HEK293 (cell line): ENCODE data around the gene ITIH3.
"Not testable (repeated sequence)": the region's sequence is repeated elsewhere in the genome, so short reads cannot be mapped to it uniquely, and the experiment has no call there.

ENCODE experiments used
- CTCF ChIA-PET: fragments of 350-600 bp; formaldehyde crosslinking; extraction: SDS; loops from one replicate; lab custom pipeline; 2021; ENCODE audit warnings: antibody characterized with exemption; lab: Yijun Ruan, JAX
- POLR2A ChIA-PET: fragments of 300-600 bp; formaldehyde crosslinking; extraction: SDS; loops from one replicate; lab custom pipeline; 2020; ENCODE audit warnings: antibody characterized with exemption, inconsistent platforms; lab: Yijun Ruan, JAX
- H3K27ac ChIP-seq: fragments of 200-500 bp; sonication (Bioruptor generic); 2 replicates; pipeline ENCODE4 v1.5.1; 2014; ENCODE audit warnings: low read depth, low read length, control low read depth, inconsistent platforms; ENCODE audit errors: extremely low read depth
- H3K36me3 ChIP-seq, 2 experiments: fragments of 200-500 bp in 1 of 2; sonication (Bioruptor generic) in 1 of 2; 1 replicate in 1 of 2; 2 replicates in 1 of 2; pipeline ENCODE4 v1.5.1; 2014 to 2017; ENCODE audit warnings: inconsistent platforms in 2 of 2, low read length in 2 of 2; ENCODE audit not compliant: control insufficient read depth in 2 of 2, insufficient read depth in 1 of 2
- H3K4me1 ChIP-seq: fragments of 200-500 bp; sonication (Bioruptor generic); 2 replicates; pipeline ENCODE4 v1.5.1; 2014; ENCODE audit warnings: mild to moderate bottlenecking, low read length, inconsistent platforms; ENCODE audit not compliant: control insufficient read depth, insufficient read depth
- H3K4me3 ChIP-seq: 2 replicates; pipeline ENCODE4 v1.5.1; 2011; ENCODE audit warnings: low read depth, mild to moderate bottlenecking, control low read depth, low read length, moderate library complexity
- H3K9me3 ChIP-seq: fragments of 200-500 bp; sonication (Bioruptor generic); 2 replicates; pipeline ENCODE4 v1.5.1; 2014; ENCODE audit warnings: low read depth, low read length, inconsistent platforms; ENCODE audit not compliant: control insufficient read depth, insufficient read depth
- FEZF1 ChIP-seq: fragments of 450-650 bp; formaldehyde crosslinking; IDR thresholded peaks from 2 replicates; pipeline ENCODE4 v1.5.1; 2016; ENCODE audit warnings: missing biosample characterization, missing genetic modification characterization
- GLI2 ChIP-seq: fragments of 450-650 bp; formaldehyde crosslinking; IDR thresholded peaks from 2 replicates; pipeline ENCODE4; 2017; ENCODE audit warnings: missing biosample characterization, missing genetic modification characterization, low read depth, borderline replicate concordance
- HOXD13 ChIP-seq: sonication (generic); formaldehyde crosslinking; IDR thresholded peaks from 2 replicates; pipeline ENCODE4 v1.8.0; 2022; ENCODE audit warnings: missing genetic modification reagents, borderline replicate concordance
- MEIS1 ChIP-seq: sonication (generic); formaldehyde crosslinking; IDR thresholded peaks from 2 replicates; pipeline ENCODE4 v1.8.1; 2022; ENCODE audit warnings: missing genetic modification reagents, mild to moderate bottlenecking, borderline replicate concordance
- SP3 ChIP-seq: fragments of 450-650 bp; formaldehyde crosslinking; IDR thresholded peaks from 2 replicates; pipeline ENCODE4 v1.5.1; 2016; ENCODE audit warnings: missing biosample characterization, missing genetic modification characterization
- ZBTB11 ChIP-seq: fragments of 450-650 bp; formaldehyde crosslinking; conservative IDR thresholded peaks from 2 replicates; pipeline ENCODE4 v1.5.1; 2016; ENCODE audit warnings: low read depth, missing biosample characterization, missing genetic modification characterization
- ZBTB6 ChIP-seq: fragments of 450-650 bp; formaldehyde crosslinking; IDR thresholded peaks from 2 replicates; pipeline ENCODE4 v1.5.1; 2017; ENCODE audit warnings: missing biosample characterization, missing genetic modification characterization
- ZNF174 ChIP-seq: fragments of 450-650 bp; formaldehyde crosslinking; IDR thresholded peaks from 2 replicates; pipeline ENCODE4 v1.5.0; 2017; ENCODE audit warnings: missing biosample characterization, mild to moderate bottlenecking, missing genetic modification characterization
- ZNF449 ChIP-seq: fragments of 450-650 bp; formaldehyde crosslinking; IDR thresholded peaks from 2 replicates; pipeline ENCODE4 v1.5.1; 2017; ENCODE audit warnings: missing biosample characterization, mild to moderate bottlenecking, missing genetic modification characterization, moderate library complexity
- ZNF473 ChIP-seq: fragments of 450-650 bp; formaldehyde crosslinking; IDR thresholded peaks from 2 replicates; pipeline ENCODE4 v1.5.1; 2017; ENCODE audit warnings: missing biosample characterization, missing genetic modification characterization
- ZNF518A ChIP-seq: fragments of 450-650 bp; formaldehyde crosslinking; conservative IDR thresholded peaks from 2 replicates; pipeline ENCODE4 v1.5.1; 2016; ENCODE audit warnings: low read depth, missing biosample characterization, missing genetic modification characterization
- ZNF549 ChIP-seq: fragments of 450-650 bp; IDR thresholded peaks from 2 replicates; pipeline ENCODE4 v1.5.1; 2018; ENCODE audit warnings: missing biosample characterization, missing genetic modification characterization, mild to moderate bottlenecking, inconsistent platforms, moderate library complexity
- ZNF621 ChIP-seq: fragments of 450-650 bp; formaldehyde crosslinking; IDR thresholded peaks from 2 replicates; pipeline ENCODE4 v1.5.1; 2017; ENCODE audit warnings: missing biosample characterization, missing genetic modification characterization
- ZNF623 ChIP-seq: fragments of 450-650 bp; formaldehyde crosslinking; IDR thresholded peaks from 2 replicates; pipeline ENCODE4 v1.5.1; 2016; ENCODE audit warnings: missing biosample characterization, missing genetic modification characterization
- ZNF677 ChIP-seq: fragments of 450-650 bp; IDR thresholded peaks from 2 replicates; pipeline ENCODE4 v1.5.0; 2018; ENCODE audit warnings: missing biosample characterization, mild to moderate bottlenecking, missing genetic modification characterization, moderate library complexity
- ZNF792 ChIP-seq: fragments of 450-650 bp; formaldehyde crosslinking; IDR thresholded peaks from 2 replicates; pipeline ENCODE4 v1.5.1; 2016; ENCODE audit warnings: missing biosample characterization, missing genetic modification characterization
- ZNF830 ChIP-seq: fragments of 450-650 bp; IDR thresholded peaks from 2 replicates; pipeline ENCODE4 v1.5.0; 2018; ENCODE audit warnings: missing biosample characterization, missing genetic modification characterization, low read depth, mild to moderate bottlenecking, moderate library complexity
- ZSCAN23 ChIP-seq: fragments of 450-650 bp; formaldehyde crosslinking; IDR thresholded peaks from 2 replicates; pipeline ENCODE4 v1.5.1; 2016; ENCODE audit warnings: missing biosample characterization, missing genetic modification characterization

The ITIH3 gene

GRCh38 chr3:52775877-52776276, 18.7 kb upstream of the ITIH3 start:
- POLR2A ChIA-PET, result no interaction called here
- no peaks in the 10 kb centered on the region for H3K9me3 ChIP-seq
- no peak overlapping the region for H3K4me3 ChIP-seq
- H3K27ac ChIP-seq, result no peak overlapping the region
- no peak for TF ChIP-seq MEIS1 (CRISPR knock-in tag)
- TF ChIP-seq ZNF677 (tag by site-specific recombination), result no peak
- no peak for TF ChIP-seq ZSCAN23 (tag by site-specific recombination)
- no peak for TF ChIP-seq ZNF792 (tag by site-specific recombination)
- no peak for TF ChIP-seq FEZF1
- no peak for TF ChIP-seq HOXD13 (CRISPR knock-in tag)
- no peak for TF ChIP-seq GLI2
- no peak for TF ChIP-seq ZNF449 (tag by site-specific recombination)
- TF ChIP-seq ZNF621 (tag by site-specific recombination), result no peak
- no peak for TF ChIP-seq ZNF174 (tag by site-specific recombination)
- no peak for TF ChIP-seq ZNF473 (tag by site-specific recombination)
- no peak for TF ChIP-seq ZNF623 (tag by site-specific recombination)
- no peak for TF ChIP-seq ZBTB6 (tag by site-specific recombination)
- TF ChIP-seq ZNF518A (tag by site-specific recombination), result no peak
- TF ChIP-seq ZNF549 (tag by site-specific recombination), result no peak
- no peak for TF ChIP-seq ZBTB11 (tag by site-specific recombination)
- TF ChIP-seq ZNF830 (tag by site-specific recombination), result no peak
- TF ChIP-seq SP3 (tag by site-specific recombination), result no peak
- TF ChIP-seq, all 188 proteins: peak for 0
- no peaks in the 10 kb centered on the region for H3K4me1 ChIP-seq
- CTCF ChIA-PET, result no interaction called here
- H3K36me3 ChIP-seq, result no peaks in the 10 kb centered on the region

- H3K9me3 ChIP-seq, H3K36me3 ChIP-seq, H3K4me3 ChIP-seq, H3K4me1 ChIP-seq, POLR2A ChIA-PET, H3K27ac ChIP-seq: not testable (repeated sequence)
- CTCF ChIA-PET, result interaction anchor here (0.7 kb wide), 1 partner anchor 8 kb away, joined by 3 read pairs; no protein-coding TSS in a partner anchor
Observed at GRCh38 chr3:52776486-52776885, 18.1 kb upstream of the ITIH3 start.
